K562 (cell line): ENCODE measurements around the gene PDRG1. TPM values are rescaled to one million over a fixed set of nuclear protein-coding genes. Genes with fewer than 3 reads are reported as not detected.

Experiments used
- ARHGAP35 ChIP-seq: fragments of 450-650 bp; IDR thresholded peaks from 2 replicates; pipeline ENCODE4 v1.6.1; 2018; ENCODE audit not compliant: partially characterized antibody
- ATF1 ChIP-seq, 2 experiments: fragments of 450-650 bp in 1 of 2; IDR thresholded peaks; 2 replicates each; pipeline ENCODE4 v1.6.1; 2016; ENCODE audit warnings: missing compliant biosample characterization in 1 of 2, missing genetic modification characterization in 1 of 2
- CBX8 ChIP-seq: fragments of 200-600 bp; sonication (generic); IDR thresholded peaks from 2 replicates; pipeline ENCODE4 v1.6.1; 2012; ENCODE audit warnings: borderline replicate concordance, mixed run types, low read depth, mild to moderate bottlenecking, moderate library complexity, mixed read lengths, low read length, control low read depth, inconsistent platforms; ENCODE audit not compliant: poor library complexity, severe bottlenecking; ENCODE audit errors: extremely low read depth
- DACH1 ChIP-seq: fragments of 450-650 bp; IDR thresholded peaks from 2 replicates; pipeline ENCODE4 v1.6.1; 2018; ENCODE audit not compliant: partially characterized antibody
- HNRNPK ChIP-seq: fragments of 200-400 bp; formaldehyde crosslinking; IDR thresholded peaks from one replicate; pipeline ENCODE4 v1.6.1; 2018; ENCODE audit warnings: mild to moderate bottlenecking, low read depth, low read length; ENCODE audit not compliant: poor library complexity, severe bottlenecking
- ID3 ChIP-seq, 2 experiments: fragments of 250-450 bp in 1 of 2; fragments of 450-650 bp in 1 of 2; sonication (Bioruptor Pico) in 1 of 2; IDR thresholded peaks; 2 replicates each; pipeline versions ENCODE4 v1.6.1 to v1.8.0; 2016 to 2021; ENCODE audit warnings: mild to moderate bottlenecking in 2 of 2, moderate library complexity in 2 of 2, missing compliant biosample characterization in 1 of 2, missing genetic modification characterization in 1 of 2
- IRF1 ChIP-seq: sonication (generic); formaldehyde crosslinking; IDR thresholded peaks from 2 replicates; pipeline ENCODE4 v1.8.0; 2022; ENCODE audit warnings: missing genetic modification reagents, mild to moderate bottlenecking, borderline replicate concordance
- KDM5B ChIP-seq: fragments of 200-600 bp; sonication (generic); IDR thresholded peaks from 2 replicates; pipeline ENCODE4 v1.6.1; 2012; ENCODE audit warnings: low read depth, mild to moderate bottlenecking, moderate library complexity, low read length, control low read depth, inconsistent platforms; ENCODE audit not compliant: insufficient replicate concordance
- MLX ChIP-seq, 2 experiments: fragments of 450-650 bp in 1 of 2; sonication (generic) in 1 of 2; formaldehyde crosslinking; conservative IDR thresholded peaks; 2 replicates each; pipeline versions ENCODE4 v1.4.0 to v1.8.1; 2020 to 2022; ENCODE audit warnings: mild to moderate bottlenecking in 1 of 2, missing genetic modification reagents in 1 of 2
- MXD1 ChIP-seq: fragments of 250-450 bp; sonication (Bioruptor Pico); IDR thresholded peaks from 2 replicates; pipeline ENCODE4 v1.8.0; 2021; ENCODE audit warnings: borderline replicate concordance, mild to moderate bottlenecking, moderate library complexity; ENCODE audit not compliant: poor library complexity, severe bottlenecking
- MYNN ChIP-seq, 2 experiments: sonication (generic); formaldehyde crosslinking in 1 of 2; IDR thresholded peaks; 2 replicates each; pipeline versions ENCODE4 v1.5.0 to v1.6.1; 2016 to 2020; ENCODE audit warnings: antibody characterized with exemption in 1 of 2, missing genetic modification reagents in 1 of 2
- NRF1 ChIP-seq, 2 experiments: fragments of 450-650 bp; IDR thresholded peaks in 1 of 2; conservative IDR thresholded peaks in 1 of 2; 2 replicates each; pipeline ENCODE4 v1.6.1; 2014; ENCODE audit warnings: mild to moderate bottlenecking in 2 of 2
- RB1 ChIP-seq: fragments of 450-650 bp; IDR thresholded peaks from 2 replicates; pipeline ENCODE4 v1.6.1; 2017; ENCODE audit warnings: low read depth, mild to moderate bottlenecking
- SNRNP70 ChIP-seq: fragments of 200-400 bp; formaldehyde crosslinking; optimal IDR thresholded peaks from 2 replicates; pipeline ENCODE3; 2017; ENCODE audit warnings: low read depth, low read length
- TBP ChIP-seq: optimal IDR thresholded peaks from 2 replicates; pipeline ENCODE3; 2011; ENCODE audit warnings: low read depth, low read length, improper control_type of control experiment
- TGIF2 ChIP-seq: sonication (generic); formaldehyde crosslinking; IDR thresholded peaks from 2 replicates; pipeline ENCODE4 v1.8.1; 2022; ENCODE audit warnings: mild to moderate bottlenecking, missing genetic modification reagents, moderate library complexity
- TRIM25 ChIP-seq: fragments of 450-650 bp; IDR thresholded peaks from 2 replicates; pipeline ENCODE4 v1.7.0; 2016; ENCODE audit warnings: borderline replicate concordance
- ZFP36 ChIP-seq: fragments of 150-350 bp; IDR thresholded peaks from 2 replicates; pipeline ENCODE4 v1.6.1; 2018; ENCODE audit warnings: low read length, low read depth; ENCODE audit not compliant: partially characterized antibody
- ZNF146 ChIP-seq: IDR thresholded peaks from one replicate; pipeline ENCODE4 v1.6.1; 2018; ENCODE audit warnings: missing compliant biosample characterization; ENCODE audit not compliant: unreplicated experiment
- ZNF224 ChIP-seq: sonication (generic); formaldehyde crosslinking; IDR thresholded peaks from 2 replicates; pipeline ENCODE4 v1.8.0; 2022; ENCODE audit warnings: mild to moderate bottlenecking, missing genetic modification reagents
- ZNF384 ChIP-seq: IDR thresholded peaks from 2 replicates; pipeline ENCODE4 v1.6.1; 2012; ENCODE audit warnings: low read depth, low read length, improper control_type of control experiment
- polyA plus RNA-seq, 8 experiments: library from polyadenylated mRNA; depleted of rRNA in 4 of 8; stranded (reverse) in 5 of 8; unstranded in 3 of 8; fragments of >200 nt; fragmentation: Nextera tagmentation in 2 of 8; fragmentation: Illumina TruSeq in 1 of 8; extraction: Ambion mirVana in 2 of 8; extraction: Trizol in 1 of 8; gene quantifications; 2 replicates each; pipeline versions ENCODE4 v1.2.1 to v1.2.3, GENCODE V29; 2011 to 2014; ENCODE audit warnings: inconsistent platforms in 1 of 8, missing spikeins in 1 of 8
- total RNA-seq, 7 experiments: library from RNA; depleted of rRNA in 6 of 7; stranded (reverse); fragments of >200 nt in 6 of 7; fragmentation: Illumina TruSeq in 2 of 7; extraction: Trizol in 2 of 7; gene quantifications; 2 replicates each; pipeline versions ENCODE4 v1.2.1 to v1.2.3, GENCODE V29; 2011 to 2021; ENCODE audit warnings: low replicate concordance in 1 of 7

PDRG1 gene
- total and polyA plus RNA-seq, 9 of the 15 experiments (the other 6 are each of a cell fraction or from before 2014, with no cell fraction given): 12.6 to 58.6 (median 26.1) TPM

GRCh38 chr20:31951530-31952453 lies at the start of gene PDRG1 (continued):
- TF ChIP-seq IRF1 (CRISPR knock-in tag): no peak
- TF ChIP-seq MXD1 (CRISPR knock-in tag): no peak
- no peak for TF ChIP-seq ID3 (CRISPR knock-in tag; IDR thresholded peaks at IDR 0.05)
- no peak for TF ChIP-seq ID3 (tag; IDR thresholded peaks at IDR 0.05)
- TF ChIP-seq SNRNP70: no peak
- peak; percentile 75 for TF ChIP-seq ARHGAP35
- peak; percentile 63 for TF ChIP-seq TBP
- no peak for TF ChIP-seq ZNF224 (CRISPR knock-in tag)
- TF ChIP-seq TGIF2: no peak
- TF ChIP-seq ZNF146: no peak
- TF ChIP-seq ATF1 (CRISPR knock-in tag; IDR thresholded peaks at IDR 0.05): no peak
- peak; percentile 59; the same call in 1 of the 2 replicates for TF ChIP-seq ATF1 (tag; IDR thresholded peaks at IDR 0.05)
- TF ChIP-seq RB1: peak; percentile 90
- no peak for TF ChIP-seq ZFP36
- no peak for TF ChIP-seq DACH1
- no peak for TF ChIP-seq KDM5B
- 0 out of 2 replicates have a peak, but pooled peaks have one; percentile 7 for TF ChIP-seq MYNN (IDR thresholded peaks at IDR 0.05)
- no peak for TF ChIP-seq MYNN (CRISPR knock-in tag; IDR thresholded peaks at IDR 0.05)
- TF ChIP-seq CBX8: no peak
- no peak for TF ChIP-seq MLX (CRISPR knock-in tag; conservative IDR thresholded peaks at IDR 0.05)
- no peak for TF ChIP-seq ZNF384
- peak; percentile 99 for TF ChIP-seq NRF1 (conservative IDR thresholded peaks at IDR 0.05 in 1 of 2, IDR thresholded peaks at IDR 0.05 in 1 of 2)
- no peak for TF ChIP-seq HNRNPK
- no peak for TF ChIP-seq TRIM25
